Fibroblast of the conjunctiva (primary cell): ENCODE results near the gene DUSP22.
"Not testable (repeated sequence)": the region's sequence is repeated elsewhere in the genome, so short reads cannot be mapped to it uniquely, and the experiment has no call there.

Source experiments
- DNase-seq: peaks from one replicate; pipeline ENCODE4 v3.0.0-alpha.2; 2010; ENCODE audit warnings: low read depth

DUSP22 gene

DNA sequence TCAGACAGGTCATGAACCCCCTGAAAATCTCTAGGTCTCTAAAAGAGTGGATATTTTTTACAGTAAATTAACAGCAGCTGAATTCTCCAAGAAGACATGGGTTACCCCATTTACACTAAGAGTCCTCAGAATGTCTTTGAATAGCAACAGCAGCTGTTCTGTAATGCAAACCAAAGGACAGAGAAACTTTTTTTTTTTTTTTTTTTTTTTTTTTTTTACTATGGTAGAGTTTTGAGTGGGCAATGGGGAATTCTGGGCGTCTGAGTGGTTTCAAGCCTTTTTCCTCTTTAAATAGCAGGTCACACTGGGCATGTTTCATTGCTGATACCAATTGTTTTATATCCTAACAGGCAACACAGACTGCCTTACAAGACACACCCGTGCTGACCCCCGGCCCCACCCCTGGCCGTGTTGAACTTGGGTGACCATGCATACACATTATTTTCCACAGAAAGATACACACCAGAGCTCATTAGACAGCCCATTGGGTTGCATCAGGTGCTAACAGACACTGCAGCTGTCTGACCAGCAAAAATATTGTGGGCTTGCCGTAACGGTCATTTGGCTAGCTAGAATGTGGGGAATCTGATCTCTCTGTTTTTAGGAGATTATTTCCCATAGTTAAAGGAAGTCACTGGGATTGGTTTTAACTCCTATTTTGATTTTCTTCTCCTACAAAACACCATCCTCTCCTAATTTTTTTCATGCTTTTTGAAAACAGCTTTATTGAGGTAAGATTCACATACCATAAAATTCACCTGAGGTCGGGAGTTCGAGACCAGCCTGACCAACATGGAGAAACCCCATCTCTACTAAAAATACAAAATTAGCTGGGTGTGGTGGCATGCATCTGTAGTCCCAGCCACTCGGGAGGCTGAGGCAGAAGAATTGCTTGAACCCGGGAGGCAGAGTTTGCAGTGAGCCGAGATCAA lies 72.6 kb downstream of the DUSP22 start:
- DNase-seq = no peak

DNA sequence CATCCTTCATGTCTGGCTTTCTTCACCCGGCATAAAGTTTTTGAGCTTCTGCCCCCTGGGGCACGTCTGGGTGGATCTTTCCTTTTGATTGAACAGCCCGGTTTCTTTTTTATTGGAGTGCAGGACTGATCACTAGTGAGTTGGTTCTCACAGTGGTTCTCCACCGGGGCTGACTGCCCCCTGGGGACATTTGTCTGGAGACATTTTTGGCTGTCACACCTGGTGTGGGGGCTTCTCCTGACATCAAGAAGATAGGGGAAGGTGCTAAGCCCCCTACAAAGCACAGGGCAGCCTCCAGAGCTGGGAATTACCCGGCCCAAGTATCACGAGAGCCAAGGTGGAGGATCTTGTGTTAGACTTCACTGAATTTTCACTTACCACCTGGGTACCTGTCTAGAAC lies 73.5 kb downstream of the DUSP22 start:
- DNase-seq = no peak

DNA sequence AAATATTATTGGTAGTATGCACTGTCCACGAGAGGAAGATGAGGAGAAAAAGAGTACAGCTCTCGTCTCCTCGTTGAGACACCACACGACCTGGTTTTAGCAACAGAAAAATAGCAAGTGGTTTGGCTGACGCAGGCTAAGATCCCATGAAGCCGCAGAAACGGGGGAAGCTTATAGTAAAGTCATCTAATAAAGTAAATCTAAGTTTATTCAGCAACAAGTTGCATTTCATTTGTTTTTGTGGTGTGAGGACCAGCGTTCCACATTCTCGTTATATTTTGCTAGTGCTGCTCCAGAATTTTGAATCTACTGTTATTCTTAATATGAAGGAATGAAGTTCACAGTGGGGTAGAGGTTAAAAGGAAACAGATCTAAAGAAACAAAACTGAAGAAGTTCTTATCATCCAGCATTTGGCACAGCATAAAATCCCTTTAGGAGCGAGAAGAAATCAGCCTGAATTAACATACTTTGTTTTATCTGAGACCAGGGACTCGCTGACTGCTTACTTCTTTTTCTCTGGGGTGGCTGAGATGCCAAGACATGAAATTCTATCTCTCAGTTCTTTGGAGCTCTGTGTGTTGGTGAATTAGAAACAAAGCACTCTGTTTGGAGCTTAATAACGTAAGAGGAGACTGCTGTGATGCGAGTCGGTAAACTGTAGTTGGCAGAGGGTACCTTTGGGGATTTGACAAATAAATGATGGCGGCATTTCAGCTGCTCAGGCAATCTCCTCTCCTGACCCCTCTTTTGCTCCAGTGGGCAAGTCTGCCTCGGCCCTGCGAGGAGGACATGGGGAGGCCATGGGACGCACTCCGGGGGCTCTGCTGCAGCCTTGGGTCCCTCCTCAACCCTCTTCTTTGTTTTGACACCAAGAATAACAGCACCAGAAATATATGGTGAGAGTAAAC lies 74.4 kb downstream of the DUSP22 start:
- DNase-seq = no peak

DNA sequence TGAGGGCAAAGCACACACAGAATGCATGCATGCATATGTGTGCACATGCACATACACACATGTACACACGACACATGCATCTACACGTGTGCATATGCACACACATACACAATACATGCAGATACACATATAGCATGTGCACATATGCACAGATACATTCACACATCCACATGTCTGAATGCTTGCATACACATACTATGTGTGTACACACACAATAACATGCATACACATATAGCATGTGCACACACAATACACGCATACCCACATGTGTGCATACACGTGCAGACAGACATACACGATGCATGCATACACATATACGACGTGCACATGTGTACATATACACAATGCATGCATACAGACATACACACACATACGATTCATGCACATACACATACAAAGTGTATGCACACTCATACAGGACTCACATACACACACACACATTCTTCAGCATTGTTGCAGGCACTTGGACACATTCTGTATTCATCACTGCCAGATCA lies 75.1 kb downstream of the DUSP22 start:
- DNase-seq = no peak

DNA sequence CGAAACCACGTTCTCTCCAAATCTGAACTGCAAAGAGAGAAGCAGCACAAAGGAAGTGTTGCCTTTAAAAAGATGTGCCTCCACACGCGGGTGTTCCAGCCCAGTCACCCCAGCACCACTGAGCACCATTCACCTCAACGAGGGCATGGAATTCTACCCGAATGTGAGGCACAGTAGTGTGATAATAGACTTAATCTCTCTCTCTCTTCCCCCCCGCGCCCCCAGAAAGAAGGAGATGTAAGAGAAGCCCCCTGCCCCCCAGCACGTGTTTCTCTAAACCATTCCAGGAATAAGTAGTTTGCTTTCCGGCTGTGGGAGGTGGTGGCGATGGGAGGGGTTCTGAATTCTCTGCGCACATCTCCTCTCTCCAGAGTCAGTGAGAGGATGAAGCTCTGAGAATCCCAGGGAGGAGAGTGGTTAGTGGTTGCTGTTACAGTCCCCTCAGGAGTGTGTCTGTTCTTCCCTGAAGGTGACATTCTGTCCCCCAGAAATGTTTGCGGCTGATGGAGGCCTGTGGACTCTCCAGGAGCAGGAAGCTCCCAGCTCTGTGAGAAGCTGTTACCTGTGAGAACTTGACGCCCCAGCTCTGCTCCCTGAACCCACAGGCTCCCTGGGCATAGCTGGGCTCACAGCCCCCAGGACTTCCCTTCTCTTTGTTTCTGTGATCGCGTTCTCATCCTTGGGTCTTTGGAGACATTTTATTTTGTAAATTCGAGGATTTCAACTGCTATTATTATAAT lies 75.8 kb downstream of the DUSP22 start:
- DNase-seq = no peak

DNA sequence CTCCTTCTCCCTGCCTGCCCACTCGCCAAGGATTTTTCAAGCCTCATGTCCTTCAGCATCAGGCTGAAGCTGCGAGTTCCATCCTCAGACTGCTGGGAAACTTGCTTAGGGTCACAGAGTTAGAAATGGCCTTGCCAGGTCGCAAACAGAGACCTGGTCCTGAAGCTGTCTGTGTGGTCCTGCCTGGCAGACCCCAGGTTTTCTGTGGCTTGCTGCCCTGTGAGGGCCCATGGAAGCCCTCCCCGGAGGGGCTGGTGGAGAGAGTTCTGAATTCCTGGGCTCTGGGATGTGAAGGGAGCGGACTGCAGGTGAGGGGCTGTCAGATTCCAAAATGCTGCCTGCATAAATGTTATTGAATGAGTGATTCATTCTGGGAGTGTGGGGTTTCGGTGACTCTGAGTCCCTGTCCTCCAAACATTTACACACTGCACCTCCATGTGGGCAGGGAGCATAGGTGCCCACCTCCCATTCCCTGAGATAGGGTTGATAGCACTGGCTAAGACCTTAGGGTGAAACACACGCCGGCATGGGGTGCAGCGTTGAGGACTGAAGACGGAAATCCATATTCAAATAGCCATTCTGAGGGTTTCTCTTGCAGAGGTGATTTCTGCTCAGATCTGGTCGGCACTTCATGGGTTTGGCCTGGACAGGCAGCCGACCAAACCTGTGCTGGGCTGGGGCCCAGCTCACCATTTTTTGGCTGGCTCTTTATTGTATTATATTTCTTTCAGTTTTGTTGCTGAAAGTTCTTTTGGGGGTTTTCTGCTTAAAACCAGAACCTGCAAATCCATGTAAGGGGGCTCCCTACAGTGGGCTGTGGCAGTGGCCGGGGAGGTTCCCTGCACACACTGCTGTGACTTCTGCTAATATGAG lies 77.5 kb downstream of the DUSP22 start:
- no peak for DNase-seq

DNA sequence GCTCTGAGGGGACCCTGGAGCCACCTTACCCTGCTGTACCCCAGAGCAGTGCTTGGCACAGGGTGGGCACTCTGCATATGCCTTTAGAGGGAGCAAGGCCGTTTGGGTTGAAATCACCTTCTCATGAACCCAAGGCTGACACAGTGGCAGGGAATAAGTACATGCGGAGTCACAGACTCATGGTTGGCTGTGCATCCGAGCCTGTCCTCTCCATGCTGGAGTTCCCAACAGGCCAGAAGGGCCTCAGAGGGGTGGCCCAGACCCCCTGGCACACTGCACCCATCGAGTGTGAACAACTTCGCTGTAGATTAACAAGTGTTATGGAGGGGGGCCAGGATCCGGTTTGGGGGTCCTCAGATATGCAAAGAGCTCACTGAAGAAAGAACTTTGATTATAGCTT lies 78.3 kb downstream of the DUSP22 start:
- DNase-seq = no peak

DNA sequence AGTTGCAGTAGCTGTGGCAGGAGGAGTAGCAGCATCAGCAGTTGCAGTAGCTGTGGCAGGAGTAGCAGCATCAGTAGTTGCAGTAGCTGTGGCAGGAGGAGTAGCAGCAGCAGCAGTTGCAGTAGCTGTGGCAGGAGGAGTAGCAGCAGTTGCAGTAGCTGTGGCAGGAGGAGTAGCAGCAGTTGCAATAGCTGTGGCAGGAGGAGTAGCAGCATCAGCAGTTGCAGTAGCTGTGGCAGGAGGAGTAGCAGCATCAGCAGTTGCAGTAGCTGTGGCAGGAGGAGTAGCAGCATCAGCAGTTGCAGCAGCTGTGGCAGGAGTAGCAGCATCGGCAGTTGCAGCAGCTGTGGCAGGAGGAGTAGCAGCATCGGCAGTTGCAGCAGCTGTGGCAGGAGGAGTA lies 79.6 kb downstream of the DUSP22 start:
- DNase-seq = not testable (repeated sequence)

DNA sequence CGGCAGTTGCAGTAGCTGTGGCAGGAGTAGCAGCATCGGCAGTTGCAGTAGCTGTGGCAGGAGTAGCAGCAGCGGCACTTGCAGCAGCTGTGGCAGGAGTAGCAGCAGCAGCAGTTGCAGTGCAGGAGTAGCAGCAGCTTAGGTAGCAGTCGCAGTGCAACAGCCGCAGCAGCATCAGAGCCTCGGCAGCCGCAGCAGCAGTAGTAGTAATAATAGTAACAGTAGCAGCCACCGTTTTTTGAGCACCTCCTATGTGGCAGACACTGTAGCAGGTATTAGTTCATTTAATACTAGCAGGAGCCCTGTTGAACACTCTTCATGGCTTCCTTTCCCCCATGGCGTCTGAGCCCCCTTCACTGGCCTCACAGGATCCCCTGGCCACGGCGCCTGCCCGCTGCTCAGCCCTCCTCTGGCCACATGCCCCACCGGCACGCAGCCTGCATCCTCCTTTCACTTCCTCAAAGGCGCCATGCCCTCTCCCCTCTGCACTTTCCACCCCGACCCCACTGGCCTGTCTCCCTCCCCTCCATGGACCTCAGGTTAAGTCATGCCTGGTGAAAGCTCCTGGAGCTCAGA lies 80.1 kb downstream of the DUSP22 start:
- no peak for DNase-seq

DNA sequence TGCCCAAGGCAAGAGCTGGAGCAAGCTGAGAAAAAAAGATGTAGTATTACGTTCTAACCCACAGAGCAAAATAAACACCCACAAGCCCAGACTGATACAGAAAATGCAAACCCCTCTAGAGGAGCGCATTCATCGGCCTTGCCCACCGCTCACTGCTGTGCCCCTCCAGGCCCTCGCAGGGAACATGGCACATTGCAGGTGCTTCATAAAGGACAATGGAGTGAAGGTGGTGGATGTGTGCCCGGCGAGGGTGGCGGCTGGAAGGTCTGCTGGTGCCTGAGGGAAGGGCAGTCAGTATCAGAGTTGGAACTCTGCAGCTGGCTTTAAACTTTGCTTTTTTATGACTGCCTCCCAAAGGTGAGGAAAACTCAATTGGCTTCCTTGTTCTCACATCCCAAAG lies 80.7 kb downstream of the DUSP22 start:
- DNase-seq = no peak

DNA sequence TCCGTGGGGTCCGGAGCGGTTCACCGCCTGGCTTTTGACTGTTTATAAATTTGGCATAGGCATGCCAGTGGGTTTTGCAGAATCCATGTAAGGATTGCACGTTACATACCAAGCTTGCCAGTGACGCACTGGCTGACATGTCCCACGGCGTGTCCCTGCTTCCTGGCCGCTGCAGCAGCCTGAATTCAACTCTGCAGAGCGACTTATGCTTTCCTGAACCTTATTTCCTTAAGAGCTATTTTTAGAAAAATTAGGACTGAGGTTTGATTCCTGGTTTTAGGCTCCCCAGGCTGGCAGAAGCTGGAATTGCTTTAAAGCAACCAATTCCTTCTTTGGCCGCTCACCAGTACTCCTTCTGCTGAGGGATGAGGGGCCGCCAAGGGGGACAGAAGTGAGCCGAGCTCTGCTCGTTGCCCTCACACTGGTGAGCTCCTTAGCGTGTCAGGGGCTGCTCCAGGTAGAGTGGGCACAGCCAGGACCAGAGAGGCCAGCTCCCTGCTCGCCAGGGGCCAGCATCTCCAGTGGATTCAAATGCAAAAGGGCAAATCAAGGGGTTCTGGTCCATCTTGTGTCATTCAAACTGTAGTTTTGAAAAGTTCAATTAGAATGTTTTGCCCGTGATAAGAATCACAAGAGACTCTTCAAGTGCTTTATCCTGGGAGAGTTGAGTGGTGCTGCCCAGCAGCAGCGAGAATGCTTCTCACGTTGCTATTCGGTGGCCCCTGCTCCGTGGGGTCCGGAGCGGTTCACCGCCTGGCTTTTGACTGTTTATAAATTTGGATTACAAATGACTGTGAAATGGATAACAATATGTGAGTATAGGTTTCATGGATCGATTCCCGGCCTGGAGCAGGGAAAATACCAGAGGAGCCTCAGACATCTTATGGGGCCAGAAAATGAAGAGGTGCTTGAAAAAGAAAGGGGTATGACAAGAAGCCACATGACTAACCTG lies 81.8 kb downstream of the DUSP22 start:
- no peak for DNase-seq

DNA sequence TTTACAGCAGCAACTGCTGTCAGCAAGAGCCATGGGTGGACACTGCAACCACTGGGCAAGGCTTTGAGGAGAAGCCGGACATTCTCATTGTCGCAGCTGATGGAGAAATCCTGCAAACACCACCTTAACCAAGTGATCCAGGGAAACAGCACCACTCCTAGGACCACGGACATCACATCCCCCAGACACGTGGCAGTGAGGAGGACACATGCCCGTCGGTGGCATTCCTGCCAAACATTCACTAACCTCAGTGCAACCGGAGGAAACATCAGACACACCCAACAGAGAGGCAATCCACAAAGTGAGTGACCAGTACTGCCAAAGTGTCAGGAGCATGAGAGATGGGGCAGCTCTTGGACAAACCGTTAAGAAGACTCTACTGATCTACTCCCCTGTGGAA lies 82.7 kb downstream of the DUSP22 start:
- no peak for DNase-seq

DNA sequence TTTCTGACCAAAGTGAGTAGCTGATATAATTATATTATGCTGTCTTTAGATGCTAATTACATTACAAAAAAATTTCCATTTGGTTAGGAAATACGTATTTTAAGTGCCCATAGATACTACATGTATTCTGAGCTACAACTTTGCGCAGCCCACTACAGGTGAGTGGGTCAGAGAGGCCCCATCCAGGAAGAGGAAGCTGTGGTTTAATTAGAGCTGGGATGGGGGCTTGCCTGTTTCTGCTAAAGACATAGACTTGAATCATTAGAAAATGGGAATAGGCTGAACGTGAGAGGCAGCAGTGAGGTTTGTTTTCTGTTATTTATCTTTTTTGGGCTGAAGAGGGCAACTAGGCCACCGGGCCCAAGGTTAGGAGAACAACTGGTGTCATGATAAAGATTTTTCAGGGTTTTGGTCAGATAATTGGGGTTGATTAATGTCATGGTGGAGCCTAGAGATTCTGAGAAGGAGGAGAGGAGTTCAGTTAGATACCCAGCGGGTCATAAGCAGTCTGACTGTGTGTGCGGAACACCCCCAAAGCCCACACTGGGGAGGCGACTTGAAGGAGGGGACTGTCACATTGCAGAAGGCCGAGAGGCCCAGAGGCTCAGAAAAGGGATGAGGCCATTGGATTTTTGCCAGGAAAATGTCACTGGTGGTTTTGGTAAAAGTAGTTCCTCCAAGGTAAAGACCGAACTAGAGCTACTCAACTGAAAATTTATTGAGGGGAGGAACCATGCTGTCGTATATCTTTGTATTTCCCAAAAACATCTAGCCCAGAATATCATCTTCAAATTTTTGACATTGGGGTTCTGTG lies 84.7 kb downstream of the DUSP22 start:
- no peak for DNase-seq

DNA sequence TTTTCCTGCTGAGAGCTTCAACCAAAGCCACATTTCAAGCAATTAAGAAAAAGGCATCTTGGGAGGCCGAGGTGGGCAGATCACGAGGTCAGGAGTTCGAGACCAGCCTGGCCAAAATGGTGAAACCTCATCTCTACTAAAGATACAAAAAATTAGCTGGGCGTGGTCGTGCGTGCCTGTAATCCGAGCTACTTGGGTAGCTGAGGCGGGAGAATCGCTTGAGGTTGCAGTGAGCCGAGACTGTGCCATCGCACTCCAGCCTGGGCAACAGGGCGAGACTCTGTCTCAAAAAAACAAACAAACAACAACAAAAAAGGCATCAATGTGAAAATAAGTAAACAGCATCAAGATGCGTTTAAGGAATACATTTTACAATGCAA lies 85.3 kb downstream of the DUSP22 start:
- DNase-seq = not testable (repeated sequence)

DNA sequence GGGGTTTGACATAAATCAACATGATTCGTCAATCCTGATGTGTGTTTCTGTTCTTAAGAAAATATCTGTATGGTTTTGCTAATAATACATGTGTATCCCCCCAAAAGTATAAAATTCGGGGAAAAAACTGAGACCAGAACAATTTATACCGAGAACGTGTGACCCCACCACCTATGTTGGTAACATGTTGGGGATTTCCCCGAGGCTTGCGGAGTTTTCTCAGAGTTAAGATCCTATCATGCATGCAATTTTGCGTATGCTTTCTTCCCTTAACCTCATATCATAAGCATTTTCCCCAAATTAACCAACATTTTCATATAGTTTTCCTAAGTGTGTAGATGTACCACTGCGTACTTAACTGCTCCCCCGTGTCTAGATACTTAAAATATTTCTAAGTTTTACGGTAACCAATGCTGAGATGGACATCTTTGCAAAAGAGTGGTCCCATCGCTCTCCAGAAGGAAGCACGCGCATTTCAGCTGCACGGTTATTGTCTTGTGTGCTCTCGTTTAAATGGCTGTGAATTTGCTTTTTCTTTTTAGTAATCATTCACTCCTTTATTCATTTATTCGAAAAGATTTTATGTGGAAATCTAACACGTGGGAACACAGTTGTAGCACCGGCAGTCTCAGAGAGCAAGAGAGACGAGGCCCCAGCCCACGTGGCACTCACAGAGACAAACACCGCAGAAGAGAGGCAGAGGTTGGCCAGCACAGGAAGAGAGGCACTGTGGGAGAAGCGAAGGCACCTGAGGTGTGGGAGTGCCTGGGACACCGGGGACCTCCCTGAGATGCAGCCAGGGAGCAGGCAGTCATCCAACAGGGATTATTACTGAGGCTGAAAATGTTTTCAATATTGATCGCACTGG lies 86.0 kb downstream of the DUSP22 start:
- no peak for DNase-seq

DNA sequence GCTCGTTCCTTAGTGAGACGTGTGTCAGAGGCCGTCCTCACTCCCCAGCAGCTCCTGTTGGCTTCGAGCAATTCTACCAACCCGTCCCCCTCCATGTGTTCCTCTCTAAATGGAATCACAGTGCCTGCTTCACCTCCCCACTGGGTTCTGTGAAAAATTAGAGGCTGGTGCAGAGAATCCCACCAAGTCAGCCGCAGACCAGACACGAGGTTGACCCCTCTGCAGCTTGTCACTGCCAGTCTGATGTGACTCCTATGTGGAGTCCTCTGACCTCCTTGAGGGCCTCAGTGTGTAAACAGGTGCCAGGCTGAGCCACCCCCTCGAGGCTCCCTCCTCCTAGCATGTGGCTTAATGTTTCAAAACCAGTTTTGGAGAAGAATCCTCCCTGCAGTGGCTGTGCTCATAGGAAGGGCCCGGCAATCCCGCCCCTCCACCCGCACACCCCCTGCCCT lies 86.7 kb downstream of the DUSP22 start:
- DNase-seq = no peak

DNA sequence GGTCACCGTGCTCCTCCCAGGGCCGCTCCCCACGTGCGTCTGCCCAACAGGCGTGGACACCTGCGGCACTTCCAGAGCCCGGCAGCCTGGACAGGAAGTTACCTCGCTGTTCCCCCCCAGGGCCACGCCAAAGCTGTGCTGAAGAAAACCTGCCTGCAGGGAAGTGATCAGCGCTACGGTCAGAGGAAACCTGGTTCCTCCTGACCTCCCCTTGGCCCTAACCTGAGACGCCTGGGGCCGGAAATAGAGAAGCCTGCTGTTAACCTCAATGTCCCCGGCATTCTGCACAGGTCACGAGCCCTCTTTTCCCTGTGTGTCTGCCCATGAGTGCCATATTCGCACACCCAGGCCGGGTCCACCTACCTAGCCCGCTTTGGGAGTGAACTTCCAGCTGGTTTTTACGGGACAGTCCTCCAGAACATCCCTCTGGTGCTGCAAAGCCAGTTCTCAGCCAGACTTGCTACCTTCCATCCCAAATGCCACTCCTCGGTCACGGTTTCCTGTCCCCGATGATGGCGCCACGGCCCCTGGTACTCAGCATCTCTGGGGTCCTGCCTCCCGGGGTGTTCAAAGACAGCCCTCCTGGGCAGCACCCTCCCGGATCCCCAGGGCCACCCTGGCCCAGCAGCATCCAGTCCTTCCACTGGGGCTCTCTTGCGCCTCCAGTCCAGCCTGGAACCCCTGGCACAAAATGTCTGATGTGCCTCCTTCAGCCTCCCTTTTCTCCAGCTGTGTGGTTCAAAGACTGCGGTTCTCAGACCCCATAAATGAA lies 87.3 kb downstream of the DUSP22 start:
- DNase-seq = no peak
